ENCODE data around the gene KLHL1.
"Not testable (repeated sequence)": the region's sequence is repeated elsewhere in the genome, so short reads cannot be mapped to it uniquely, and the experiment has no call there.

The KLHL1 gene, protein sequence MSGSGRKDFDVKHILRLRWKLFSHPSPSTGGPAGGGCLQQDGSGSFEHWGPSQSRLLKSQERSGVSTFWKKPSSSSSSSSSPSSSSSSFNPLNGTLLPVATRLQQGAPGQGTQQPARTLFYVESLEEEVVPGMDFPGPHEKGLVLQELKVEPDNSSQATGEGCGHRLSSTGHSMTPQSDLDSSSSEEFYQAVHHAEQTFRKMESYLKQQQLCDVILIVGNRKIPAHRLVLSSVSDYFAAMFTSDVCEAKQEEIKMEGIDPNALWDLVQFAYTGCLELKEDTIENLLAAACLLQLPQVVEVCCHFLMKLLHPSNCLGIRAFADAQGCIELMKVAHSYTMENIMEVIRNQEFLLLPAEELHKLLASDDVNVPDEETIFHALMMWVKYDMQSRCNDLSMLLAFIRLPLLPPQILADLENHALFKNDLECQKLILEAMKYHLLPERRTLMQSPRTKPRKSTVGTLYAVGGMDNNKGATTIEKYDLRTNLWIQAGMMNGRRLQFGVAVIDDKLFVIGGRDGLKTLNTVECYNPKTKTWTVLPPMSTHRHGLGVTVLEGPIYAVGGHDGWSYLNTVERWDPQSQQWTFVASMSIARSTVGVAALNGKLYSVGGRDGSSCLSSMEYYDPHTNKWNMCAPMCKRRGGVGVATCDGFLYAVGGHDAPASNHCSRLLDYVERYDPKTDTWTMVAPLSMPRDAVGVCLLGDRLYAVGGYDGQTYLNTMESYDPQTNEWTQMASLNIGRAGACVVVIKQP

DNA sequence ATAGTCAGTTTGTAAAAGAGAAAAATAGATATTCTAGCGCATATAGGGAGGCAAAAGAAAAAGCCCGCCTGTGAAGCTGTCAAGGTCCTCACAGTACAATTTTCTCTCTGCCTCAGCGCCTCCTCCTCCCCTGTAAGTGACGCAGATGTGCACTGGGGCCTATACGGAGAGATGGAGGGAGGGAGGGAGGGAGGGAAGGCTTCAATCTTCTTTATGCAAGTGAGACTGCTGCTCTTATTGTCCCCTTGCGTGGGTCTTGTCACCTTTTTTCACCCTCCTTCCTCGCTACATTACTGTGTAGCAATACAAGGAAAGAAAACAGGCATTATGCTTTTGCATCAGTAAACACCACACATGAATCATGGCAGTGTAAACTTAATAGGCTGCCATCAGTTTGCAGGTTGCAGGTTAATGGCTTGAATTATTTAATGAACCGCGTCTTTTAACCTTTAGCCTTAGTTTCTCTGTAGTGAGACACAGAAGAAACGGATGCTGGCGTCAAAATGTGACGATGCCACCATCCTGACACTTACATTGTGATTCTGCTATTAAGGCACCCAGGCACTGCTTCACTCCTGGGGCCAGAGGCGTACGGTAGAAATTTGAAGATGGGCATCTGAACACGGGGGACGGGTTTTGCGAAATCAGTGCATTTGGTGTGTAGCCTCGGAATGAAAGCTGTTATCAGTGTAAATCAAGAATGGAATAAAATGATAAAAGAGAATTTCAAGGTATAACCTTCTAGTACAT, at the start of gene KLHL1:
KLHL1 (minus strand) TSS at position 97 of the 750 bp plus-strand sequence. CDS start 753 bp downstream, outside the sequence.
- no peak for DNase-seq

DNA sequence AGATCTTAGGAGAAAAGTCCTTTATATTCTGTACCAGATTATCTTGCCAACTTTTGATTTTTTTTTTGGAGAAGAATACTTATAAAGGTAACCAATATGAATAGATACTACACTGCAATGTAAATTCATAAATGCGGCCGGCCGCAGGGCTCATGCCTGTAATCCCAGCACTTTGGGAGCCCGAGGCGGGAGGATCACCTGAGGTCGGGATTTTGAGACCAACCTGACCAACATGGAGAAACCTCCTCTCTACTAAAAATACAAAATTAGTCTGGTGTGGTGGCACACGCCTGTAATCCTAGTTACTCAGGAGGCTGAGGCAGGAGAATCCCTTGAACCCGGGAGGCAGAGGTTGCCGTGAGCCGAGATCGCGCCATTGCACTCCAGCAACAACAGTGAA, 34.4 kb upstream of the KLHL1 start:
- DNase-seq: not testable (repeated sequence)

DNA sequence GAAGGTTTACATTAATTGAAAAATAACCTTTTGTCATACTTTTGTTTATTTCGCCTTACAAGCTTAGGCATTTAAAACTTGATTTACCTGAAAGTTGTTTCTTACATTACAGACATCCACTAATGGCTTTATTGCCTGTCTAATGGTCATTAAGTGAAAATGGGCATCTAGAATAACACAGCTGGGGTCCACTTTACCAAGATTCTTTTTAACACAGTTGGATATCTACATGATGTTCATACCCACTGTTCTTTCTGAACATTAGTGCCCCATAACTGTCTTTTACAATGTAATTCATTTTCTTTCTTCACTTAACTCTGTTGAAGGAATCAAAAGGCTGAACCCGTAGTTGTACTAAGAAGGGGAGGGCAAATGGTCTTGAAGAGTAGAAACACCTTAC, 19.8 kb upstream of the KLHL1 start:
- no peak for DNase-seq

DNA sequence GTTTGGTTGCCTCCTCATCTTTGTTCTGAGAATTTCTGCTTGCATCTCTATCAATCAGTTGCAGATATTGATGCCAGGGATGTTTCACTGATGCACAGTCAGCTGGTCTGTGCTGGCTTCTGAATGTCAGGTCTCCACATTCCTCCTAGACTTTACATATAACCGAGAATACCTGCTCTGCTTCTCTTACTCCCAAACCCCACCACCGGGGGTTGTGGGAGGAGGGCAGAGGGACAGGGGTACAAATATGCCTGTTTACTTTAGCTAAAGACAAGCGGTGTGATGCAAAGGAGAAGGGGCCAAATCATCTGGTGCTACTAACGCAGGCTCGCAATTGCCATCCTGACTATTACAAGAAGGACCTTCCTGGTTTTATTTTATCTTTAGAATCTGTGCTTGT, 17.4 kb upstream of the KLHL1 start:
- DNase-seq: no peak

DNA sequence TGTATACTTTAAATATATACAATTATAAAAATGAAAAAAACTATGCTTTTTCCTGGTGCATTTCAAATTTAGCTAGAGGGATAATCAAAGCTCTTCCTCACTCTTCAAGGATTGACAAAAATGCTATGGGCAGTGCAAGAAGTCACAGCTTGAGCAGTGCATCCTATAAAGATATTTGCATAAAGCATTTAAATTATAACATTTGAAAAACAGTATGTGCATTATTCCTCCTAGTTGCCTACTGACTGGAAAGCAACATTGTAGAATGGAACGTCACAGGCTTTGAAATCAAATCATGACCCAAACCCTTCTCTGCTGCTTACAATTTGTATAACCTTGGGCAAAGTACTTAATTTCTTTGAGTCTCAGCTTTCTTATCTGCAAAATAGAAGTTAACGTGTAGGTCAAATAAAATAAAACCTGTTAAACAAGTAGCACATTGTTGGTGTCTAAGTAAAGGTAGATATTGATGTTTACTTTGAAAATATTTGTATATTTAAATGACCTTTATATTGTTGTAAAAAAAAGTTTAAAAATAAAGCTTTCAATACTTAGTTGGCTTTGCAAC, 9.2 kb upstream of the KLHL1 start:
- DNase-seq: no peak

DNA sequence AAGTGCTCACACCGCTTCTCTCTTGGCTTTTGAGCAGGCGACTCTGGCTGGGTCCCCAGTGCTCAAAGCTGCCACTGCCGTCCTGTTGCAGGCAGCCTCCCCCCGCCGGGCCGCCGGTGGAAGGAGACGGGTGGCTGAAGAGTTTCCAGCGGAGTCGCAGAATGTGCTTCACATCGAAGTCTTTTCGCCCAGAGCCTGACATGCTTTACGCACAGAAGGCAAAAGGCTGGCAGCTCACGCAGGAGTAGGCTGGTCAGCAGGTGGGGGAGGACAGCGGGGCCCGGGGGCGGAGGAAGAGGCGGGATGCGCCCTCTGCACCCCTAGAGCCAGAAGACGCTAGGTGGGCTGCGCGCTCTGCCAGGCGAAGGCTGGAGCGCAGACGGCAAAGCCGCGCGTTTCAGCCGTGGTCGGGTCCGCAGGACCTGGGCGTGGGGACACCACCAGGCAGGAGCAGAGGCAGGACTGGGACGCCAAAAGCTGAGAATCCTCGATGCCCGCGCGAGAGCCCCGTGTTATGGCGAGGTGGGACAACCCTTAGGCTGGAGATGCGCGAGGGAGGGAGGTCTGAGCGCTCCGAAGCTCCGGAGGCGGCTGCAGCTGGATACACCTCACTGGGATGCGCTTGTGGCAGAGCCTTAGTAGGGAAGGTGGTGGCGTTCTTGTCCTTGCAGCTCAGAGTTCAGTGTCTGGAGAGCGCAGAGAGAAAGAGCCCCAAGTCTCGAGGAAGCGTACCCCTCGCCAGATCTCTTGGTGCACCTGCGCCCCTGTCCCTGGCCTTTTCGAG, 562 bp downstream of the KLHL1 start, which contains the start of gene ATXN8OS:
ATXN8OS (plus strand) TSS at position 329 of the 784 bp plus-strand sequence.
- no peak for DNase-seq

DNA sequence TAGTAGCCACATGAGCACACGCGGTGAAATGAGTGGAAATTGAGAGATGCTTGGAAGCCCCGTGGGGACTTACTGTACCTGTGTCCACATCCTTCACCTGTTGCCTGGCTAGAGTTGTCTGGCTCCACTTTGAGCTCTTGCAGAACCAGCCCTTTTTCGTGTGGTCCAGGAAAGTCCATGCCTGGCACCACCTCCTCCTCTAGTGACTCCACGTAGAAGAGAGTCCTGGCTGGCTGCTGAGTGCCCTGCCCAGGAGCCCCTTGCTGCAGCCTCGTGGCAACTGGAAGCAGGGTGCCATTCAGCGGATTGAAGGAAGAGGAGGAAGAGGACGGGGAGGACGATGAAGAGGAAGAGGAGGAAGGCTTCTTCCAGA, 1.1 kb downstream of the KLHL1 start:
- no peak for DNase-seq

DNA sequence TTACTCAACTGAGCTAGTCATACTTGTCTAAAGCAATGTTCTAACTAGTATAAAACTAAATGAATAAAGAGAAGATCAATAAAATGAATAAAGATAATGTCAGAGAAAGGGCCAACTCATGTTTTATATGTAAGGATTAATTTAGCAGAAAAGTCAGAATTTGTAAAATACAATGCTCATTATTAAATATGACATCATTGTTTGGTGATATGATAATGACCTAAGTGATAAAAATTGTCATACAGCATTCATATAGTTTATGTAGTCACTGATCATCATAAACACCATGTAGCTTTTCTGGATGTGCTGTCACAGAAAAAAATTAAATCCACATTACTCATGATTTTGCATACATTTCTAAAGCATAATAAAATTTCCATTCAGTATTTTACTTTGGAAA, 3.8 kb downstream of the KLHL1 start:
- DNase-seq: no peak

DNA sequence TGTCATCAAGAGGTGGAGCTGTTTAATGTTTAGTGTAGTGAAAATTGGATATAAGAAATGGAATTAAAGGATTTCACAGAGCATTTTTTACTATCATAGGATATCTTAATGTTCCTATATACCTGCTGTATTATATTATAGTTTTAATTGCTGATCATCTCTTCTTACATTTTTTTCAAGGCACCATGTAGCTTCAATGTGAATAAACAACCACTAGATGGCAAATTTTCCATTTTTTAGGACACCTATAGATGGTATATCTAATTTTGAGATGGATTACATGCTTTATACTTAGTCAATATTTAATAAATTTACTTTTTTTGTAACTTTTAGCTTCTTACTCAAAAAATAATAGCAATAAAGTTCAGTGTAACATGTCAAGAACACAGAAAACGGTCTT, 9.6 kb downstream of the KLHL1 start:
- peak; percentile 30 for DNase-seq

DNA sequence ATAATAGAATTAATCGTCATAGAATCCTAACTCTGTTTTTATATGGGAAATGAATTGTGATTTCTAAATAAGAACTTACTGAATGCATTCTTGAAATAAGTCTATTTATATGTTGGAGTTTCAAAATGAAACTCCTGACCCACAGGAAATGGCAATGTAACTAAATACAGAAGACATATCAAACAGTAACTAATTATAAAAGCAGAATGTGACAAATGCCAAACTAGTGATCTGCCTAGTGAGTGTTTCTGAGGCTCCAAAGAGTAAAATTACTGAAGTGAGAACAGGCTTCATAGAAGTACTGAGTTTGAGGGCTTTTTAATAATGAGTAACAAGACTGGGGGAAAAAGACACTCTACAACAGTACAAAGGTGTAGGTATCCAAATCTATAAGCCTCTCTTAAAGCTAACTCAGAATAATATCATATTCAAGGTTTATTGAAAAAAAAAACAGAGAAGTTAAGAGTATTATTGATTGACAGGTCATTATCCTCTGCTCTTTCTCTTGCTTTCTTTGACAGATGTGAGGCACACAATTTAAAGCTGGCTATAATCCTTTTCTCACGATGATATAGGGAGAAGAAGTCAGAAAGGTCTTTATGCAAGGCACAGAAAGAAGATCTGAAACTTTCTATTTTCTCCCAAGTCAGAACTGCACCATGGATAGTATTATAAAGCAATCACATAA, 18.1 kb downstream of the KLHL1 start:
- DNase-seq: no peak

DNA sequence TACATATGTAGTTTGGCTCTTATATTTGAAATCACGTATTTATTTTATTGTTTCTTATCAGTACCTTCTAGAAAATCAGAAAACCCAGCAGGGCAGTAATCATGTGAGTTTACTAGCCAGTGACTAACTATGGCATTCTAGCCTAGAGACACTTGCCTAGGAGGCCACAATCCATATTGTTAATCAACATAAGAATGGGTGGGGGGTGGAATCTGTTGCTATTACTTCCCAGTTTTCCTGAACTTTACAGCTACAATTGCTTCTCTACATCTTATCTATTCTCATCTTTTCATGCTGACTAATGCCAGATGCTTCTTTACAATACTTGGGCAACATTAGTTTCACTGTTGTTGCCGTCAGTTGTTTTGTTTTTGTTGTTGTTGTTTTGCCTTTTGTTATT, 19.3 kb downstream of the KLHL1 start:
- DNase-seq: no peak

DNA sequence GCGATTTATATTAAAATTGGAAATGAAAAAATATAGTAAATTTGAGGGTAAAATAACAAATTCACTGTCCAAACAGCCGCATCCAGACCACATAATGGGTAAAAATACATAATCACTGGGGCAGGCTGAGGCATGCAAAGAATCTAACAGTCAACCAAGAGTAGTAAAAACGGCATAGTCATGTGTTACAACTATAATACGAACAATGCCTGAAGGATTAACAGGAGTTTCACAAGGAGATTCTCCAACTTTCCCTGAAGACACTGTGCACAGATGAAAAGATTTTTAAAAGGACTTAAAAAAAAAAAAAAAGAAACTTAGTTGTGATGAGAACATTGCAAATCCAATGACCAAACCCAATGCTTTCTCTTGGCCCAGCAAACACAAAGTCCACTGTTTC, 21.0 kb downstream of the KLHL1 start:
- no peak for DNase-seq

DNA sequence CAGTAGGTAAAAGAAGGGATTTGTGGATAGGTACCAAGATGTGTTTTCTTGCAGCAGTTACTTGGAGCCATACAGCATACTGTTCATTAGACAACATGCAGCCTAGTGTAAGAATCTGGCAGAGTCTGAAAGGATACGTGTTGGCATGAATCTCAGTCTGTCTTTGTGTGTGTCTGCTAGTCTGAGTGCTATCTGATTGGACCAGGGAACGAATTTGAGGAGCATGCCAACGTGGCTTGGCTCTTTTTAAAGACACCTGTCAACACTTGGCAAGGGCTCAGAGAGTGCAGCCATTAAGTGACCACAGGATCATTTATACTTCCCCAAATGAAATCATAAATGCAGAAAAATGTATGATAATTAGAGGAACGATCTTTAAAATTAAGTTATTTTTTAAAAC, 28.2 kb downstream of the KLHL1 start:
- no peak for DNase-seq

DNA sequence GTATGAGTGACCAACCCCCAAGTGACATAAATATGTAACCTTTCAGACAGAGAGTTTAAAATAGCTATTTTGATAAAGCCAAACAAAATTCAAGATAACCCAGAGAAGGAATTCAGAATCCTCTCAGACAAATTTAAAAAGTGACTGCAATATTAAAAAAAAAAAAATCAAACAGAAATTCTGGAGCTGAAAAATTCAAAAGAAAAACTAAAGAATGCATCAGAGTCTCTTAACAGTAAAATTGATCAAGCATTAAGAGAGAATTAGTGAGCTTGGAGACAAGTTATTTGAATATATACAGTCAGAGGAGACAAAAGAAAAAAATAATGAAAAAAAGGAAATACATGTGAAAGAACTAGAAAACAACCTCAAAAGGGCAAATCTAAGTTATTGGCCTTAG, 53.7 kb downstream of the KLHL1 start:
- no peak for DNase-seq

DNA sequence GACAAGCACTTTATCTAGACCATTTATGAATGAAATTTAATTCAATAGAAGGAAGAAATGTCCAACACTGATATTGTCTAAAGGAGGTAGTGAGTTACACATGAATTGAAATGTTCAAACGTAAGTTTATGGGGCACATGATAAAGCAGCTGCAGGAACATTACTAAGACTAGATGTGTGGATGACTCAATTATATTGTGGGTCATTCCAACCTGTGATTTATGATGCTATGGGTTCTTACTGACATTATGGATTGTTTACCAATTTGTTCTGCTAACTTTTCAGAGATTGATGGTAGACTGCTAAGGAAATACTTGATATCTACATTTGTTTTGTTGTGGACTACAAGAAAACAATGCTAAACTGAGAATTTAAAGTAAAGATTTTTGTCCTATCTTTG, 56.7 kb downstream of the KLHL1 start:
- no peak for DNase-seq

DNA sequence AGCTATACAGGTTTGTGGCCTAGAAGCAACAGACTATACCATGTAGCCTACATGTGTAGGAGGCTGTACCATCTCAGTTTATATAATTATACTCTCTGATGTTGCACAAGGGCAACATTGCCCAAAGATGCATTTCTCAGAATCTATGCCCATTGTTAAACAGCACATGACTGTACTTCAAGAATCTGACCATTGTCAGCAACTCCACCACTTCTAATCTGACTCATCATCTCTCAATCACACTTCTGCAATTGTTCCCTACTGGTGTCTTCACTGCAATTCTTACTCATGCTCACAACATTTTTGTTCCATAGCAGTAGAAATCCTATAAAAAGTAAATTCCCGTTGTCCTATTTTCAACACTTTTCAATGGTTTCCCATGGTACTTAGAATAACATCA, 64.6 kb downstream of the KLHL1 start:
- peak; percentile 23 for DNase-seq

DNA sequence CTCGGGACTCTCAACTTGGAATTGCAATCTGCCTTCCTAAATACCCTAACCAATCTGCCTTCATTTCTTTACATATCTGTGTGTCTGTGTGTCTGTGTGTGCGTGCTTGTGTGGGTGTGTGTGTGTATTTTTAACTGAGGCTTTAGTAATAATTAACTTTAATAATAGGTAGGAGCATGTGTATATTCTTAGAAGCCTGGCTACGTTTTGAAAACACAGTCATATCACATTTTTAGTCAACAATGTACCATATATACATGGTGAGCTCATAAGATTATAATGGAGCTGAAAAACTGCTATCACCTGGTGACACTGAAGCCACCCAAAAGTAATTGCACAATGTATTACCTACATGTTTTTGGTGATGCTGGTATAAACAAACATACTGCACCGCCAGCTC, 66.1 kb downstream of the KLHL1 start:
- DNase-seq: no peak

DNA sequence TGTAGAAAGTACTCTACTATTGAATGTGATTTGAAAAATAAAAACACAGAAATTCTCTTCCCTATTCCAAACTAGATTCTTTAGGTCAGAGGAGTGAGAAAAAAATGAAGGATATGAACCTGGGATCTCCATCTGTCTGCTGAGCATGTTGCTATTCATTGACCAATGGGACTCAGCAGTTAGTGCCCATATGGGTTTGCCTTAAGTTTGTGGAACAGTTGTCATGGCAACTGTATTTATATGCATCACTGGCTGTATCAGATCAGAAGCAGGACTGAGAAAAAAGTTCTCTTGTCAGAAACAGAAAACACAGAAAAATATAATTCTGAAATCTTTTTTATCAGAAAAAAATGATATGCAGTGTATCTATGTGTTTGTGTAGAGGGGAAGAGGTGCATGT, 74.0 kb downstream of the KLHL1 start:
- DNase-seq: no peak

DNA sequence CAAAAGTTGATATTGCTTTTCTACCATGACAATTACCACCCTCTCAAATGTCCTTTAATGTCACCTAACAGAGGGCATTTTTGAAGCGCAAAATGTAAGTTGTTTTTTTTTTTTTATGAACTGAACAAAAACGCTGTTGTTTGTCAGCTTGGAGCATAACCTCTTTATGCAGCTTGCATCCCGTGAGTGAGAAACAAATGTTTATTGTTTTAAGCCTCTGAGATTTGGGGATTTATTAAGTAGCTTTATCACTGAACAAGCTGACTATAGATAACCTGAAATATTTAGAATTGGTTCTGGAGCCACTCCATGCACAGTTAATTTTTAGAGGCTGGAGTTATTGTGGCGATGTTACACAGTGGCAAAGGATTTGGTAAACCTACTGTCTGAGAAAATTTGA, 80.7 kb downstream of the KLHL1 start:
- DNase-seq: no peak

DNA sequence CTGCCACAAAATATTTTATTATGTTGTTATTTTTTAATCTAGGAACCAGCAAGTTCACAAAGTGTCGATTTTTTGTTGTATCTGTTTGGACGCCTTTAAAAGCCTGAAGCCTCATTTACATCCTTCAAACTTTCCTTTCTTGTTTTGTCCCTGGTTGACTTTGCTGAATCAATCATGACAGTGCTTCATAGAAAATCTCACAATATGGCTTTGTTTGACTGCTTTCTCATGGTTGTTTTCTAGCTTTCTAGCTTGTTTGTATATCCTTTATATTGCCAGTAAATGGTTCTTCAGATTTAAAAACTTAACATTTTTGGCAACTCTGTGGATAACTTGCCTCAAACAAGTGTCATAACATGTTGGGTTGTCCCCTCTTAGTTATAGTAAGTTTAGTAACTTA, 84.7 kb downstream of the KLHL1 start:
- no peak for DNase-seq

DNA sequence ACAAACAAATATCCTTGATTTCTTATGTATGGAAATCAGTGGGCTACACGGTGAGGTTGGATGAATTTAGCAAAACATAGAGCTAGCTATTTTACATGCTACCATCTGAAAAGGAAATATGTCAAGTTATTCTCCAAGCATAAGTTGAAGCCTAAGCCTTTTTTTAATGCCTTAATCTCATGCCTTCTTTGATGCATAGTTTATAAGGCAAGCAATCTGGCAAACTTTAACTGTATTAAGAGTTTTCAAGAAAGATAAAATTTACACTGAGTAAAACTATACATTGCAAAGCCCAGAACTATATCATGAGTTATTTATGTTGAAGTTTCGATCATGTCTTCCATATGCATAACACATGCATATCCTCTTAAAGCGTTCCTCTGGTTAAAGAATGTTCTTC, 85.6 kb downstream of the KLHL1 start:
- DNase-seq: no peak

DNA sequence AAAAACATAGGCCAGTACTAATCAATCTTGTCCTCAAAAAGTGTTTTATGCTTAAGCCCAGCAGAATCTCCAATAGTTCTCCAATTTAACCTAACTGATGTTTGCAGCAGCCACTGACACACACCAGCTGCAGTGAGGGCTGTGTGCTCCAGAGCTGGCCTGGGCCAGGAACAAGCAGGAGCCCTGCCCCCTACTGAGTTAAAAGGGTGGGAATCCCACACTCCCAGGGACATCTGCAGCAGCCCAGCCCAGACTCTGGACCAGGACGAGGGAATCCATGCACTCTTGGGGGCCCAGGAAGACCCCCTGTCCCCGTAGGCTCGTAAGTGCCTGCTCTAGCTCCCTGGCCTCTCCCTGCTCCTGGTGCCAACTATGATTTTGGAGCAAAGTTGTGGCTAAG, 92.1 kb downstream of the KLHL1 start:
- DNase-seq: no peak

Measured in kidney glomerular epithelial cell (primary cell).